ENCODE data around the gene DSCAML1. TPM values are rescaled to one million over a fixed set of nuclear protein-coding genes. Genes with fewer than 3 reads are reported as not detected.

Gene DSCAML1
- total and polyA plus RNA-seq, 10 of the 15 experiments (the other 5 are each of a cell fraction or from before 2014, with no cell fraction given): 0.03 to 0.18 (median 0.06) TPM; not detected in 1

- TF ChIP-seq SPI1 (IDR thresholded peaks at IDR 0.05; ENCODE audit: borderline replicate concordance, insufficient read depth, low read depth, low read length): no peak
- TF ChIP-seq CHD2 (IDR thresholded peaks at IDR 0.05; ENCODE audit: borderline replicate concordance, low read depth, low read length): no peak
- TF ChIP-seq SRF (IDR thresholded peaks at IDR 0.05; ENCODE audit: low read depth in 2 of 2, low read length in 2 of 2): no peak
- TF ChIP-seq HDGF (IDR thresholded peaks at IDR 0.05): no peak
- TF ChIP-seq CBX5 (IDR thresholded peaks at IDR 0.05; ENCODE audit: low read depth): no peak
- TF ChIP-seq MTA3 (IDR thresholded peaks at IDR 0.05; ENCODE audit: borderline replicate concordance, low read length): no peak
- no peak for TF ChIP-seq PML (IDR thresholded peaks at IDR 0.05; ENCODE audit: low read length)
- TF ChIP-seq CREB1 (IDR thresholded peaks at IDR 0.05; ENCODE audit: low read depth): no peak
- TF ChIP-seq TCF3 (IDR thresholded peaks at IDR 0.05; ENCODE audit: borderline replicate concordance, insufficient read depth, low read depth, low read length): no peak
- no peak for TF ChIP-seq ELK1 (IDR thresholded peaks at IDR 0.05; ENCODE audit: low read depth, low read length)
- no peak for TF ChIP-seq RUNX3 (IDR thresholded peaks at IDR 0.05; ENCODE audit: low read length)
These were observed 96.5 kb downstream of the DSCAML1 start (continued) for GRCh38 chr11:117700551-117700950.

GRCh38 chr11:117697319-117697718 is 99.7 kb downstream of the DSCAML1 start:
- POLR2A ChIA-PET: no interaction called here
- CTCF ChIA-PET: interaction anchor here (2.5 kb wide), 1 partner anchor 271 kb away, joined by 7 read pairs; no protein-coding TSS in a partner anchor
- no peaks in the 10 kb centered on the region for H4K20me1 ChIP-seq (ENCODE audit: control insufficient read depth, insufficient read depth)
- ATAC-seq (no peak), DNase-seq (ENCODE audit: low read depth, low spot score) (no peak), FAIRE-seq (no peak)
- H3K9ac ChIP-seq (ENCODE audit: control insufficient read depth, insufficient read depth, low read length): no peak overlapping the region
- no TSS peak for BruUV-seq (replicated peaks)
- no peak overlapping the region for H2AFZ ChIP-seq (ENCODE audit: control insufficient read depth, low read depth, low read length)
- in situ Hi-C loops (cut with MboI) (no loop called here), intact Hi-C loops (cut with micrococcal nuclease; ENCODE audit: unreplicated experiment) (no loop called here)
- WGBS (ENCODE audit: insufficient coverage, insufficient replicate concordance, low lambda C conversion rate, missing lambda C conversion rate): 10% methylated on average over 3 of the region's 3 CpGs
- RAD21 ChIA-PET (ENCODE audit: unreplicated experiment): no interaction called here
- H3K4me1 ChIP-seq (ENCODE audit: control insufficient read depth, insufficient read depth, low read length): no peaks in the 10 kb centered on the region
- no peak overlapping the region for H3K27ac ChIP-seq (ENCODE audit: control insufficient read depth, insufficient read depth)
- no peak overlapping the region for H3K4me3 ChIP-seq
- peaks cover 0 to 5% of the 10 kb centered on the region in 2 experiments; a peak in 2 of 4 replicates for H3K27me3 ChIP-seq (replicated peaks in 1 of 2; ENCODE audit: control insufficient read depth in 2 of 2, insufficient read depth in 2 of 2, low read length in 1 of 2)
- no peak overlapping the region for H3K4me2 ChIP-seq (ENCODE audit: control insufficient read depth, insufficient read depth)
- H3K9me3 ChIP-seq (replicated peaks; ENCODE audit: control insufficient read depth, insufficient read depth, low read length): no peaks in the 10 kb centered on the region
- SMC1A ChIA-PET (ENCODE audit: uncharacterized antibody, unreplicated experiment): no interaction called here
- TF ChIP-seq KAT2A (conservative IDR thresholded peaks at IDR 0.05; ENCODE audit: control insufficient read depth, low read depth, low read length) (no peak), SP1 (IDR thresholded peaks at IDR 0.05; ENCODE audit: low read depth, low read length) (no peak), ZNF622 (IDR thresholded peaks at IDR 0.05) (no peak), RUNX3 (IDR thresholded peaks at IDR 0.05; ENCODE audit: low read length) (no peak), NR2F1 (conservative IDR thresholded peaks at IDR 0.05) (no peak), PML (IDR thresholded peaks at IDR 0.05; ENCODE audit: low read length) (no peak), SMAD5 (IDR thresholded peaks at IDR 0.05; ENCODE audit: low read depth) (no peak), ZNF592 (IDR thresholded peaks at IDR 0.05) (no peak), DPF2 (IDR thresholded peaks at IDR 0.05) (no peak), CREB1 (IDR thresholded peaks at IDR 0.05; ENCODE audit: low read depth) (no peak), NRF1 (conservative IDR thresholded peaks at IDR 0.05; ENCODE audit: low read depth, low read length) (no peak), SUZ12 (IDR thresholded peaks at IDR 0.05; ENCODE audit: unreplicated experiment) (no peak), SREBF2 (IDR thresholded peaks at IDR 0.05; ENCODE audit: low read length) (no peak)
- H3K79me2 ChIP-seq (ENCODE audit: control insufficient read depth, insufficient read depth, low read length): no peaks in the 10 kb centered on the region
- H3K36me3 ChIP-seq (ENCODE audit: control insufficient read depth in 2 of 2, insufficient read depth in 2 of 2, low read length in 1 of 2): no peaks in the 10 kb centered on the region

Data from GM12878 (cell line).